ENCODE results near the gene KCNC2. TPM values are rescaled to one million over a fixed set of nuclear protein-coding genes. Genes with fewer than 3 reads are reported as not detected.

Gene KCNC2
- total and polyA plus RNA-seq, 2 donors (not counting 3 experiments of a cell fraction or from before 2014, with no cell fraction given): not detected

- dilution Hi-C loops (cut with MboI; ENCODE audit: extremely low pct_ligation_motif_present, low sequenced_read_pairs) (no loop called here), intact Hi-C loops (cut with micrococcal nuclease) (no loop called here)
- H3K79me2 ChIP-seq (ENCODE audit: control insufficient read depth, insufficient read depth, low read length): no peaks in the 10 kb centered on the region
- no peaks in the 10 kb centered on the region for H3K36me3 ChIP-seq (ENCODE audit: control insufficient read depth in 2 of 2, extremely low read depth in 1 of 2, insufficient read depth in 2 of 2, low read length in 2 of 2)
- no peak overlapping the region for H3K9ac ChIP-seq (replicated peaks; ENCODE audit: extremely low read depth, insufficient read depth, low read length)
- ChIA-PET POLR2A (no interaction called here), CTCF (interaction anchor here (1.0 kb wide), 2 partner anchors 9 to 17 kb away, joined by 3 to 5 read pairs; no protein-coding TSS in a partner anchor)
- no peaks in the 10 kb centered on the region for H3K27me3 ChIP-seq (ENCODE audit: control insufficient read depth in 2 of 2, insufficient read depth in 2 of 2, low read length in 2 of 2)
- no peak overlapping the region for H3K27ac ChIP-seq (ENCODE audit: insufficient read depth, low read depth, low read length)
- H3K4me1 ChIP-seq (ENCODE audit: control insufficient read depth, extremely low read depth, insufficient read depth, low read length): no peaks in the 10 kb centered on the region
- no TSS peak for BruUV-seq (replicated peaks)
- no peaks in the 10 kb centered on the region for H3K9me1 ChIP-seq (replicated peaks; ENCODE audit: control insufficient read depth, extremely low read depth, insufficient read depth, low read length)
- H3K4me2 ChIP-seq (ENCODE audit: insufficient read depth, low read length): no peak overlapping the region
- TF ChIP-seq MAX (IDR thresholded peaks at IDR 0.05; ENCODE audit: insufficient read depth, insufficient read length) (no peak), EZH2 (IDR thresholded peaks at IDR 0.05; ENCODE audit: borderline replicate concordance, low read depth, low read length, severe bottlenecking) (no peak), GATA2 (IDR thresholded peaks at IDR 0.05; ENCODE audit: insufficient read depth, insufficient read length, low read depth, low read length) (no peak), CTCF (IDR thresholded peaks at IDR 0.05; ENCODE audit: extremely low read depth in 1 of 2, insufficient read depth in 1 of 2, low read depth in 1 of 2, low read length in 2 of 2) (no peak), POLR2A (IDR thresholded peaks at IDR 0.05; ENCODE audit: low read depth, low read length) (no peak), FOS (IDR thresholded peaks at IDR 0.05; ENCODE audit: borderline replicate concordance, insufficient read depth, low read length) (no peak), POLR2AphosphoS5 (IDR thresholded peaks at IDR 0.05; ENCODE audit: insufficient read depth, low read depth, low read length) (no peak), JUN (IDR thresholded peaks at IDR 0.05; ENCODE audit: borderline replicate concordance, insufficient read depth, insufficient read length, low read depth) (no peak), MYC (IDR thresholded peaks at IDR 0.05; ENCODE audit: low read depth, low read length) (no peak)
- H3K4me3 ChIP-seq (replicated peaks in 1 of 3; ENCODE audit: insufficient read depth in 1 of 3, low read depth in 1 of 3, low read length in 3 of 3): no peak overlapping the region
- H2AFZ ChIP-seq (ENCODE audit: low read depth, low read length): no peak overlapping the region
- H3K9me3 ChIP-seq (replicated peaks; ENCODE audit: control insufficient read depth, insufficient read depth, low read length): no peaks in the 10 kb centered on the region
- DNase-seq (ENCODE audit: low read depth, low spot score) (no peak), FAIRE-seq (no peak)
- H4K20me1 ChIP-seq (replicated peaks; ENCODE audit: control insufficient read depth, extremely low read depth, insufficient read depth, low read length): no peaks in the 10 kb centered on the region
These were observed 55.3 kb downstream of the KCNC2 start for GRCh38 chr12:75154388-75154787.

Measured in endothelial cell of umbilical vein (primary cell).